HEK293T (cell line): Measurements from ENCODE around the gene TGM4.

Source experiments
- ARNT ChIP-seq: fragments of 450-650 bp; IDR thresholded peaks from 2 replicates; pipeline ENCODE4 v1.6.1; 2017; ENCODE audit warnings: mild to moderate bottlenecking
- BHLHE40 ChIP-seq: fragments of 450-650 bp; IDR thresholded peaks from 2 replicates; pipeline ENCODE4 v1.6.1; 2016; ENCODE audit warnings: mild to moderate bottlenecking, moderate library complexity, borderline replicate concordance
- ELF4 ChIP-seq: fragments of 450-650 bp; IDR thresholded peaks from 2 replicates; pipeline ENCODE4 v1.6.1; 2017; ENCODE audit warnings: antibody characterized with exemption
- FOXA1 ChIP-seq: fragments of 450-650 bp; IDR thresholded peaks from 2 replicates; pipeline ENCODE4 v1.6.1; 2016; ENCODE audit warnings: mild to moderate bottlenecking
- FOXK2 ChIP-seq: fragments of 450-650 bp; IDR thresholded peaks from 2 replicates; pipeline ENCODE4 v1.6.1; 2016; ENCODE audit warnings: mild to moderate bottlenecking
- FOXM1 ChIP-seq: fragments of 450-650 bp; IDR thresholded peaks from 2 replicates; pipeline ENCODE4 v1.6.1; 2017; ENCODE audit warnings: mild to moderate bottlenecking, borderline replicate concordance
- HDGF ChIP-seq: fragments of 450-650 bp; IDR thresholded peaks from 2 replicates; pipeline ENCODE4 v1.6.1; 2017; ENCODE audit warnings: antibody characterized with exemption, borderline replicate concordance
- NFRKB ChIP-seq: fragments of 450-650 bp; IDR thresholded peaks from 2 replicates; pipeline ENCODE4 v1.6.1; 2016; ENCODE audit warnings: mild to moderate bottlenecking, moderate library complexity
- SP1 ChIP-seq: fragments of 450-650 bp; IDR thresholded peaks from 2 replicates; pipeline ENCODE4 v1.6.1; 2017

DNA sequence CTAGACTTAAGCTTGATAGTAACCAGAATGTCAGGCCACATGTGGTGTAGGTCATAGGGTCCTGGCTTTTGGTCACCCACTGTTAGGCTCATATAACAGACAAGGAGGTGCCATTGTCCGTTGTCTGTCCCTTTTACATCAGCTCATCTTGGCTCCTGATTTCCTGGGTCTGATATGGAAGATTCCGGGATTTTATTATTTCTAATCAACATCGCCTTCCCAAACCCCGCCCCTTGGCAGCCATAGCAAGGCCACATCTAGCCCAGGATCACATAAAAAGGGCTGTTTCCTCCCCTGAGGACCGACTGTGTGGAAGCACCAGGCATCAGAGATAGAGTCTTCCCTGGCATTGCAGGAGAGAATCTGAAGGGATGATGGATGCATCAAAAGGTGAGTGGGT is at the start of gene TGM4:
- no peak for TF ChIP-seq FOXK2
- TF ChIP-seq NFRKB = no peak
- no peak for TF ChIP-seq FOXA1
- no peak for TF ChIP-seq ELF4
- TF ChIP-seq FOXM1 = no peak
- no peak for TF ChIP-seq BHLHE40
- no peak for TF ChIP-seq HDGF
- TF ChIP-seq ARNT = no peak
- TF ChIP-seq SP1 = no peak
